Left renal cortex interstitium (tissue), 4 donors: ENCODE measurements around the gene HJV. TPM values are rescaled to one million over a fixed set of nuclear protein-coding genes. Genes with fewer than 3 reads are reported as not detected.

Experiments
- DNase-seq, 4 donors: peaks; one replicate each; pipeline ENCODE4 v3.0.0-alpha.2; 2013; ENCODE audit warnings: low read depth in 4 of 4, low spot score in 2 of 4, missing footprints in 1 of 4
- polyA plus RNA-seq, 4 donors: library from polyadenylated mRNA; unstranded; fragments of 120-200 nt; gene quantifications; one replicate each; pipeline ENCODE4 v1.2.1, GENCODE V29; 2013; ENCODE audit not compliant: insufficient read length in 4 of 4

Gene HJV
- polyA plus RNA-seq, 4 donors, result 0.19 to 0.88 TPM; not detected in 2

DNA sequence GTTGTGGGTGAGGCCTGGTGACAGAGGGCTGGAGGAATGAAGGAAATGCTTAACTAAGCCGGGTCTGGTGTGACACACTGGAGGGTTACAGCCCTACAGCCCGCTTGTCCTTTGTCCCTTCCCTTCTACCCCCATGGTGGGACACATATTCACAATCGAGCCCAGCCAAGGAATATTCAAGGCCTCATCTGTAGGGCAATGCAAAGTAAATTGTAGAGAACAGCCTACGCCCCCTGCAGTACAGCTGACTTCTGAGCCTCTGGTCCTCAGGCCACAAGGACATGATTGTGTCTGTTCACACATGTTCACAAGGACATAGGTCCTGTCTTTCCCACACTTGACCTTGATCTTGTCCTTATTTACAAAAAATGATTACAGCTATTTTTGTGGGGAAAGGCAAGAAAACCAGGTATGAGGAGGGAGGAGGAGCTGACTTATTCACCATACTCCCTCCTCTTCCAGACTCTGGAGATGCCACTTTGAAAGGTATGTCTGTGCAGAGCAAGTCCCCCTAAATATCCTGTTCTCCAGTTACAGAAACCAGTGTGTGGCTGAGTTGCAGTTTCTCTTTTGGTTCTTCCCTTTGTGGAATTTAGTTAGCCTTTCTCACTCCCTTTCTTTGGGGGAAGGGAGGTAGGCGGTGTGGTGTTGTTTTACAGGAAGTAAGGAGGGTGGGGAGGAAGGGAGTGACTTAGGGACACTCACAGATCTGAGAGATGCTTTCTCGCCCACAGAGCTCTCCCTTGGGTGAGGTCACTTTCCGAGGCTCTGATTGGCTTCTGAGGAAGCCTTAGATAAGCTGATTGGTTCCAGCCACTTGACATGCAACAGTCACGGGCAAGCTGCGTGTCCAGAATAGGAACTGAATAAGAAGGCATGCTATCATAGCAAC is 42.4 kb downstream of the HJV start:
- DNase-seq, result peak; percentile 93 to 98 (median 96)

DNA sequence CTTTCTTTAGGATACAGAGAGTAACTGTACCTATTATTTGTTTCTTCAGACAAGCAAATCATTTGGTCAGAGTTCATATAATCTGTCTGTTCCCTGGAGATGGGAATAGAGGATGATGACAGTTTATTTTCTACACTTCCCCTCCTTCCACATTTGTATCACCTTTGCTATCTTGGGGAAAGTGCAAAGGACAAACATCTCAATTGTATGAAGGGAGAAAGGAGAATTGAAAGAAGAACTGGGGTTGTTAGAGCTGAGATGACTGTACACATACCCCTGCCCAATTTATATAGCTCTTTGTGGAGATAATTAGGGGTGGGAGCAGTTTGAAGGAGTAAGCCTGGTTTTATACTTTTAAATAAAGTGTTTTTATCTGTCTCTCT is 43.1 kb downstream of the HJV start:
- DNase-seq, result no peak

DNA sequence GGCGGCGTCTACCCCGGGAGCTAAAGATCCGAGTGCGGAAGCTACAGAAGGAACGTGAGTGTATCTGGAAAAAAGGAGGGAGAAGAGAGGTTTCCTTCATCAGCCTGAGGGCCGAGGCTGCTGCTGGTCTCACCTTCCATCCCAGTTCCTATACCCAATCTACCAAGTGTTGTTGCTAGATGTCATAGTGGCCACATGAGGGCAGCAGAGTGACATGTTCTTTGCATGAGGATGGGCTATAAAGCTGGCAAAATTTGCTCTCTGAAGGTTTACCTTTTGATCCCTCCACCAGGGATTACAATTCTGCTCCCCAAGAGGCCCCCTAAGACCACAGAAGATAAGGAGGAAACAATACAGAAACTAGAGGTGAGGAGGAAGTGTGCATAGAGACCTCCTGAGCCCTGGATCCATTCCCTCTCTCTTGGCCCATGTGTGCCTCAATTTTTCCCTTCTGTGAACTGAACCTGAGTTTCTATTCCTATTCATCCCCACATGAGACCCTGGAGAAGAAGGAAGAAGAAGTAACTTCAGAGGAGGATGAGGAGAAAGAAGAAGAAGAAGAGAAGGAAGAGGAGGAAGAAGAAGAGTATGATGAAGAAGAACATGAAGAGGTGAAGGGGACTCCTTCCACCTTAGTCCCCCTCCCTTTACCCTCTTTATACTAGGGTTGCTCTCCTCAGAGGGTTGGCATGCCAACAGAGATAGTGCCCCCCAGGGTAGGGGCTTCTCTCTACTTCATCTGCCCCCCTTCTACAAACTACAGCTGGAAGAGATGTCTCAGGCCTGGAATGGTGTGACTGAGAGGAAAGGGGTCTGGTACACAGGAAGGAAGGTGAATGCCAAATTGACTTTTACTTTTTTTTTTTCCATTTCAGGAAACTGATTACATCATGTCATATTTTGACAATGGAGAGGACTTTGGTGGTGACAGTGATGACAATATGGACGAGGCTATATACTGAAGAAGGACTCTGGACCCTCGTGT is 43.8 kb downstream of the HJV start:
- DNase-seq, result no peak

DNA sequence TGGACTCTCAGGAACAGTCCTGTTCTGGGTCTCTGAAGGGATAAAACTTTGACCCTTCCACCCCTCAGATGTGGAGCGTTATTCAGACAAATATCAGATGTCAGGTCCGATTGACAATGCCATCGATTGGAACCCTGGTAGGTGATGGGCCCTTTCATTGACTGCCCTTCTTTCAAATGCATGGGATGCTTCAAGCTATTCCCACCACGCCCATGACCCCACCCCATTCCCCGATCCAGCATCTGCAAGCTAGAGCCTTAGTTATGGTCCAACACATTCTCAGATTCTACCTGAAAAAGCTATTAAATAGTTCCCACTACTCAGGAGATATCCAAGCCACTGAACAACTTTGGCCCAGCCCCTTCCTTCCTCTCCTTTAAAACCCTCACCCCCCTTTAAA is 44.5 kb downstream of the HJV start:
- DNase-seq, result no peak

- DNase-seq, result no peak
Measured at GRCh38 chr1:145975216-145975615, 46.3 kb downstream of the HJV start.

DNA sequence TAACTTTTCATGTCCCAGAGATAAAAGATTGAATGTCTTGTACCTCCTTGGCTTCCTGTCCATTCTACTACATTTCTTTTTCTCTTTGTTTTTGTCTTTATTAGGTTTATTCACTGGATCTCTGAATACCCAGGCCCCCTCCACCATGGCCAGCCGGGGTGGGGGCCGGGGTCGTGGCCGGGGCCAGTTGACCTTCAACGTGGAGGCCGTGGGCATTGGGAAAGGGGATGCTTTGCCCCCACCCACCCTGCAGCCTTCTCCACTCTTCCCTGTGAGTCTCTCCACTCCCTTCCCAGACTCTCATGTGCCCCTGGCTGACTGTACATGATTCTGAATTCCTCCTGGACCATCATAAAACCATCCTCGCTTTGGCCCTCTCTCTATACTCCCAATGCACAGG is 46.8 kb downstream of the HJV start:
- no peak for DNase-seq

DNA sequence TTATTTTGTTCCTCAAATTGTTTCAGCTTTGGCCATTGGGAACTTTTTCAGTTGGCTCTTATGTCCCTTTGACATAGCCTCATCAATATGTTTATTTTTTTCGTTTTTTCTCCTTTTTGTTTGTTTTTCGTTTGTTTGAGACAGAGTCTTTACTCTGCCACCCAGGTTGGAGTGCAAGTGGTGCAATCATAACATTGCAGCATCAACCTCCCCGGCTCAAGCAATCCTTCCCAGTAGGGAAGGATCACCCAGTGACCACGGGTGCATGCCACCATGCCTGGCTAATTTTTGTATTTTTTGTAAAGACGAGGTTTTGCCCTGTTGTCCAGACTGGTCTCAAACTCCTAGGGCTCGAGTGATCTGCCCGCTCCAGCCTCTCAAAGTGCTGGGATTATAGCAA is 49.0 kb downstream of the HJV start:
- no peak for DNase-seq

Other genes starting within 250 kb of the HJV start
- 10 to 100 TPM; 12.4 to 23.6 (median 17.0) TPM for gene RNF115, start 197.6 kb downstream of the HJV start, polyA plus RNA-seq
- 10 to 100 TPM; 34.9 to 37.3 (median 35.2) TPM for gene POLR3C, start 197.5 kb downstream of the HJV start, polyA plus RNA-seq
- 1 to 10 TPM; 6.4 to 9.1 (median 7.3) TPM for gene NUDT17, start 176.1 kb downstream of the HJV start, polyA plus RNA-seq
- gene PIAS3, start 162.7 kb downstream of the HJV start, polyA plus RNA-seq, result 10 to 100 TPM; 40.2 to 68.7 (median 53.5) TPM
- gene ANKRD35, start 135.9 kb downstream of the HJV start, polyA plus RNA-seq, result 1 to 10 TPM; 2.1 to 3.4 (median 2.4) TPM
- gene ITGA10, start 111.7 kb downstream of the HJV start, polyA plus RNA-seq, result 1 to 10 TPM in 2 of 4 donors, under 1 TPM in 2; 0.51 to 1.9 (median 1.3) TPM
- gene PEX11B, start 103.0 kb downstream of the HJV start, polyA plus RNA-seq, result 10 to 100 TPM; 49.6 to 65.3 (median 57.8) TPM
- gene RBM8A, start 94.3 kb downstream of the HJV start, polyA plus RNA-seq, result 100 to 1,000 TPM; 183 to 214 (median 202) TPM
- 10 to 100 TPM; 23.9 to 28.0 (median 25.3) TPM for gene LIX1L, start 63.7 kb downstream of the HJV start, polyA plus RNA-seq
- under 1 TPM; 0.65 to 0.88 (median 0.72) TPM for gene ANKRD34A, start 57.2 kb downstream of the HJV start, polyA plus RNA-seq
- 10 to 100 TPM; 32.0 to 42.2 (median 33.9) TPM for gene POLR3GL, start 57.0 kb downstream of the HJV start, polyA plus RNA-seq
- 100 to 1,000 TPM; 387 to 577 (median 451) TPM for gene TXNIP, start 25.2 kb downstream of the HJV start, polyA plus RNA-seq
- gene NBPF10, start 123.1 kb upstream of the HJV start, polyA plus RNA-seq, result 1 to 10 TPM; 1.7 to 4.4 (median 3.0) TPM
- 10 to 100 TPM; 38.0 to 68.3 (median 50.1) TPM for gene NOTCH2NLA, start 207.3 kb upstream of the HJV start, polyA plus RNA-seq